CD4-positive, alpha-beta T cell treated with Interleukin-1 beta for 1 hour (primary cell): ENCODE measurements around the gene KLK3.
"Not testable (repeated sequence)": the region's sequence is repeated elsewhere in the genome, so short reads cannot be mapped to it uniquely, and the experiment has no call there.

Source experiments
- DNase-seq, 2 donors: peaks; one replicate each; pipeline ENCODE4 v3.0.0-alpha.2; 2020 to 2022

KLK3 gene

DNA sequence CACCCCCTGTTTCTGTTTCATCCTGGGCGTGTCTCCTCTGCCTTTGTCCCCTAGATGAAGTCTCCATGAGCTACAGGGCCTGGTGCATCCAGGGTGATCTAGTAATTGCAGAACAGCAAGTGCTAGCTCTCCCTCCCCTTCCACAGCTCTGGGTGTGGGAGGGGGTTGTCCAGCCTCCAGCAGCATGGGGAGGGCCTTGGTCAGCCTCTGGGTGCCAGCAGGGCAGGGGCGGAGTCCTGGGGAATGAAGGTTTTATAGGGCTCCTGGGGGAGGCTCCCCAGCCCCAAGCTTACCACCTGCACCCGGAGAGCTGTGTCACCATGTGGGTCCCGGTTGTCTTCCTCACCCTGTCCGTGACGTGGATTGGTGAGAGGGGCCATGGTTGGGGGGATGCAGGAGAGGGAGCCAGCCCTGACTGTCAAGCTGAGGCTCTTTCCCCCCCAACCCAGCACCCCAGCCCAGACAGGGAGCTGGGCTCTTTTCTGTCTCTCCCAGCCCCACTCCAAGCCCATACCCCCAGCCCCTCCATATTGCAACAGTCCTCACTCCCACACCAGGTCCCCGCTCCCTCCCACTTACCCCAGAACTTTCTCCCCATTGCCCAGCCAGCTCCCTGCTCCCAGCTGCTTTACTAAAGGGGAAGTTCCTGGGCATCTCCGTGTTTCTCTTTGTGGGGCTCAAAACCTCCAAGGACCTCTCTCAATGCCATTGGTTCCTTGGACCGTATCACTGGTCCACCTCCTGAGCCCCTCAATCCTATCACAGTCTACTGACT is at the start of gene KLK3:
KLK3 (plus strand) TSS at position 280 of the 775 bp plus-strand sequence; CDS start at position 321, 41 bp downstream.
- DNase-seq, result no peak

DNA sequence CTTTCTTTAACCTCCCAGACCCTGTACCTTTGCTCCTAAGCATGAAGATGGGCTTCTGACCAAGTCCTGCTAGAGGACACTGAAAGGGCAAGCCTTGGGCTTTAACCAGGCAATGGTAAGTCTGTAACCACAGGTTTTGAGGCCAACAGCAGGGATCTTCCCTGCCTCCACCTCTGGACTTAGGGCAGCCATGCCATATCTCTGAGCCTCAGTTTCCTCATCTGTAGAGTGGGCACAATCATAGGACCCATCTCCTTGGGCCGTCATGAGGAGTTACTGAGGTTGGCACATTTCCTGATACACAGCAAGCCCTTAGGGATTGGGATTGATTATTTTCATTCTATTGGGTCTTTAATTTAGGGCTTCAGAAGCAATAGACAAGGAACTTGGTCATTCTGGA is 45.9 kb upstream of the KLK3 start:
- DNase-seq, result no peak

DNA sequence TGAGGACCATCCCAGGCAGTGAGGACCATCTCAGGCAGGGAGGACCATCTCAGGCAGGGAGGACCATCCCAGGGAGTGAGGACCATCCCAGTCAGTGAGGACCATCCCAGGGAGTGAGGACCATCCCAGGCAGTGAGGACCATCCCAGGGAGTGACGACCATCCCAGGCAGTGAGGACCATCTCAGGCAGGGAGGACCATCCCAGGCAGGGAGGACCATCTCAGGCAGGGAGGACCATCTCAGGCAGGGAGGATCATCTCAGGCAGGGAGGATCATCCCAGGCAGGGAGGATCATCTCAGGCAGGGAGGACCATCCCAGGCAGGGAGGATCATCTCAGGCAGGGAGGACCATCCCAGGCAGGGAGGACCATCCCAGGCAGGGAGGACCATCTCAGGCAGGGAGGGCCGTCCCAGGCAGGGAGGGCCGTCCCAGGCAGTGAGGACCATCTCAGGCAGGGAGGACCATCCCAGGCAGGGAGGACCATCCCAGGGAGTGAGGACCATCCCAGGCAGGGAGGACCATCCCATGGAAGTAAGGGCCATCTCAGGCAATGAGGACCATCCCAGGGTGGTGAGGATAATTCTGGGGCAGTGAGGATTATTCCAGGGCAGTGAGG is 43.0 kb upstream of the KLK3 start:
- not testable (repeated sequence) for DNase-seq

DNA sequence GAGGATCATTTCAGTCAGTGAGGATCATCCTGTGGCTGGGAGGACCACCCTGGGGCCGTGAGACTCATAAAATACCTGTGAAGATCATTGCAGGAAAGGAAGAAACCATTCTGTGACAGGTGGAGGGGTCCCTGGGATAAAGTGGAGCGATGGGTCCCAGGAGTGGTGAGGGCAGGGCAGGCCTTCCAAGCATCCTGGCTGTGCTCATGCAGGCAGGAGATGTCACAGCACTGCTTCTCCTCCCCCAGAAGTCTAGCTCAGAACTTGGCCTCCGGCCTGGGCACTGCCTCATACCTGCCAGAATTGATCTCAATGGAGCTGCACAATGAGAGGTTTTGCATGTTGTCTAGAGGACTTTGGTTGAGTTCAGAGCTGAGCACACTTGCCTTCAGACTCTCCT is 42.2 kb upstream of the KLK3 start:
- no peak for DNase-seq

DNA sequence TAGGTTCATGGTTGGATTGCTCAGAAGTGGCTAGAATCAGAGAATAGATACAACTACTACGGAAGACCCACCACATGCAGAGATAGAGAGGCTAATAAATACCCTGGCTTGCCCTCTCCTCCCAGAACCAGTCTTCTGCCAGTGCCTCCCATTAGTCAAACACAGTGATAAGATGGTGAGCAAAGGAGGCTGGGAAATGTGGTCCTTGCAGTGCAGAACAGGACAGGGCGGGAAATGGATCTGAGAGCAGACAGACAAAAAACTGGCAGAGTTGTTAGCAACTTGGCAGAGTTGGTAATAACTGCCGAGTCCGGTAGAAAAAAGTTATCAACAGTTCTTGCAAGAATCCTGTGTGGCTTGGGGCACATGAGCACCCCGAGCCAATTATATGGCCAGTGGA is 39.8 kb upstream of the KLK3 start:
- DNase-seq, result no peak

DNA sequence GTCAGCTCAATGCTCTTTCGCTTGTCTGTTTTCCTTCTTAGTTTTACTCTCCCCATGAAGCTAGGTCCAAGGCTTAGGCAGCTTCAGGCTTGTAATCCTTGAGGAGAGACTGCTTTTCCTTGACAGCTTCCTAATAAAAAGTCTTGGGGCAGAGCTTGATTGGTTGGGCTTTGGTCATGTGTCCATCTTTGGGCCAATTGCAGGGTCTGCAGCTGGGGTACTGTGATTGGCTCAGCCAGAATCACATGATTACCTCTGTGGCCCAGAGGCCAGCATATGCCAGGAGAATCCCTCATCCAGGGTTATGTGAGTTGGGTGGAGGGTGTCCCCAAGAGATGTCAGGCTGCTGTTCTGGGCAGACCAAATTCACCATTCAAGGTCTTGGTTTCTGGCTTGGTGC is 39.3 kb upstream of the KLK3 start:
- no peak for DNase-seq

DNA sequence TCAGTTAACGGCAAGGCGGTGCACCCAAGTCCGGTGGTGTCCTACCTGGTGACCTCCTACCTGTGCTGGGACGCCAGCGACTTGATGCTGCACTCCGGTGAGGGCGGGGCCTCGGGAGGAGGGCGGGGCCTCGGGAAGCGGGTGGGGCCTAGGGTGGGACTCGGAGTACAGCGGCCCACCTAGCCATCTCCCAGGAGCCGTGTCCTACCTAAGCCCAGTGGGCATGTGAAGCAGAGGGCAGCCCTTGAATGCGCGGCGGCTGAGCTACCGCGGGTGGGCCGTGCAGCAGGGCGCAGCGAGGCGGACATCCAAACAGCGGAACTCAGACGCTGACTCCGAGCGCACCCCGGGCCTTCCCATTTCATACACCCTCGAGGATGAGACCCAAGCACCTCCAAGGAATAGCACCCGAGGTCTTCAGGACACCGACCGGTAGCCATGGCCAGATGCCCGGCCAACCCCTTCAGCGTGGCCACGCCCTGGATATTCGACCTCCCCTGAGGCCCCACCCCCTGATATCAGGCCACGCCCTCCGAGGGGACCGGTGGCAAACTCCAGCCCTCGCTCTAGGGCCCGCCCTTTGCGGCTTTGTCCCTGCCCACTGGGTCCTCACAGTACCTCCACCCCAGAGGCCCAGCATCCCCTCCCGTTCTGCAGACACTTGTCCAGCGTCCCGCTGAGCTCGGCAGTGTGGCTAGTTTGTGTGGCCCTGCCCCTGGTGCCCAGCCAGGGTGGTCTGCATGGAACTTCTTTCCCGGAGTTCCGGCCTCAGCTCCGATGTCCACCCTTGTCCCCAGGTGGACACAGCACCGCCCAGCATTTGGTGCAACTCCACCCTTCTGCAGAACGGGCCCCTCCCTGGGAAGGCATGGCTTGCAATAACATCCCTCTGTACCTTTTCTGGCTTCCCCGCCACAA is 36.5 kb upstream of the KLK3 start:
- DNase-seq, result peak; percentile 39 to 52

DNA sequence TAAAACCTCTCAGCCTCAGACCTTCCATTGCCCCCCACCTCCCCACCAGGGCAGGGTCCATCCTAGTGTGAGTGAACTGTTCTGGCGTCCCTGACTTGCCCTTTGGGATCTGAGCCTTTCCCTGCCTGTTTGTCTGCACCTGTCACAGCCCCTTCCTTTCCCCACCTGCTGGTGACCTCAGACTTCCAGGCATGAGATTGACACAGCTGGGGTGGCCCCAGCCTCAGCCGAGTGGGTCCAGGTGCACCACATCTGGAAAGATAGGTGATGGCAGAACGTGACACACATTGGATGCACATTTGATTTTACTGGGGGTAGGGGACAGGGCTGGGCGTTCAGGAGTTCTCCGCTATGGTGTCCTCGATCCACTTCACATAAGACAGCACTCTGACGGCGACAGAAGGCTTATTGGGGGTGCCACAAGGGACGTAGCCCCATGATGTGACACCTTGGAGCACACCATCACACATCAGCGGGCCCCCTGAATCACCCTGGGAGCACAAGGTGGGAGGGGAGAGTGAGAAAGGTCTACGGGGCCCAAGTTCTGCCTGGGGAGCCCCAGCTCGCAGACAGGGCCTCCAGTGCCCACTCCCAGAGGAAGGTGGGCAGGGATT is 35.7 kb upstream of the KLK3 start:
- no peak for DNase-seq

DNA sequence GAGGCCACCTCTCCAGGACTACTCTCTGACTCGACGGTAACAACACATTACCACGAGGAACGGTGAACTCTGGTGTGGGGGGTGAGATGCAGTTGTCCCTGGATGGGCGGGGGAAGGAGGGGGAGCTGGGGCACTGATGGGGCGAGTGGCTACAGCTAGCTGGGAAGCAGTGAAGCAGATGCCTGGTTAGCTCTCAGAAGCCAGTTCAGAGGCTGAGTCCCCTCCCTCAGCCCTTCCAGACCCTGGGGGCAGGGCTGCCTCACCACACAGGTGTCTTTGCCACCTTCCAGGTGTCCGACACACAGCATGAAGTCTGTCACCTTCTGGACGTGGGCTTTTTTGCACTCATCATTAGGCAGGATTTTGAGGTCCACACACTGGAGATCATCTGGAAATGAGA is 35.1 kb upstream of the KLK3 start:
- DNase-seq, result no peak

DNA sequence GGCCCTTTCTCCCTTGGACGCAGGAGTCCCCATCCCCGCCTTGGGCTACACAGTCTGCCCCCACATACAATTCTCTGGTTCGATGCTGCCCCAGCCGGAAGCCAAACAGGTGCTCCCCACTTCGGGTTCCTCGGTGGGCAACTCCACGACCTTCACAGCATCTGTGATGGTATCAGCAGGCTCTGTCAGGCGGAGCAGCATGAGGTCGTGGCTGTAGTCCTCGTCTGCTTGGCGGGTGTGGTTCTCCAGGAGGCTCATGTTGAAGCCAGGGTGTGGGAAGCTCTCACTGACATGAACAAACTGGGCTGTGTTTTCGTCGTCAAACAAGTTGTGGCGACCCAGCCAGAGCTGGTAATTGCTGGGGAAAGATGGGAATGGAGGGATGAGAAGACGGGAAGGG is 34.6 kb upstream of the KLK3 start:
- DNase-seq, result no peak

DNA sequence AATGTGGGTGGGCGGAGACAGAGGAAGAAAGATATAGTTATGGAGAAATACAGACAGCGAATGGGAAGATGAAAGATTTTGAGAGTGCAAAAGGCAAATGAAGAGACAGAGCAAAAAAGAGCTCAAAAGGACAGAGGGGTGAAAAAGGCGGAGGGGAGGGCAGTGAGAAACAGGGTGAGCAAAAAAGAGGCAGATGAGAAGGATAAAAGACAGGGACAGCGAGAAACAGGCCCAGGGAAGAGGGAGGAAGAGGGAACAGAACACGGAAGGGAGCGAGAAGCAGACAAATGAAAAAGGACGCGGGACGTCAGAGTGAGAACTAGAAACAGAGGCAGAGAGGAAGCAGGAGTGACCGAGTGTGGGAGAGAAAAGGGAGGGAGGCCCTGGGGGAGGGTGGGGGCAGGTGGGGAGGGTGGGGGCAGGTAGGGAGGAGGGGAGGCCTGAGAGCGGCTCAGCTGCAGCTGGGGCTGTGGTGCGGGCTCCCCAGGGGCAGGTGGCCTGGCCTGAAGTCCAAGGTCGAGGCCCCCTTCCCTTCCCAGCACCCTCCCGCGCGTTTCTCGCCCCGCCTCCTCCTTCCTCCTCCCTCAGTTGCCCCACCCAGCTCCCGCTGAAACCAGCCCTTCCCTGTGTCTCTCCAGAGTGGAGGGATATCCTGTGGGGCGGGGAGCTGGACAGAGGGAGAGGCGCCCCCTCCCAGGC is 34.0 kb upstream of the KLK3 start:
- DNase-seq, result no peak

DNA sequence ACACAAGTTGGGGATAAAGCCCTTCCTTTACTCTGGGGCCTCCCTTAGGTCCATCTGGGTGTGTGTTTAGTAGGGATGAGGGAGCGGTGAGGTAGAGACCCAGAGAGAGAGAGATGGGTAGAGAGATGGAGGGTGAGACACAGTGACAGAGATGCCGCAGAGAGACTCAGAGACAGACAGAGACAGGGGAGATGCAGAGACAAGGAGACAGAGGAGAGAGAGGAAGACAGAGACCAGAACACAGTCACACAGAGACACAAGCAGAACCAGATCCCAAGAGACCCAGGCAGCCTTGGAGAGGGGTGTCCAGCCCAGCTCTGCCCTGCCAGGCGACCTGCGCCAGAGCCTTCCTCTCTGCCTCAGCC is 33.5 kb upstream of the KLK3 start:
- no peak for DNase-seq

DNA sequence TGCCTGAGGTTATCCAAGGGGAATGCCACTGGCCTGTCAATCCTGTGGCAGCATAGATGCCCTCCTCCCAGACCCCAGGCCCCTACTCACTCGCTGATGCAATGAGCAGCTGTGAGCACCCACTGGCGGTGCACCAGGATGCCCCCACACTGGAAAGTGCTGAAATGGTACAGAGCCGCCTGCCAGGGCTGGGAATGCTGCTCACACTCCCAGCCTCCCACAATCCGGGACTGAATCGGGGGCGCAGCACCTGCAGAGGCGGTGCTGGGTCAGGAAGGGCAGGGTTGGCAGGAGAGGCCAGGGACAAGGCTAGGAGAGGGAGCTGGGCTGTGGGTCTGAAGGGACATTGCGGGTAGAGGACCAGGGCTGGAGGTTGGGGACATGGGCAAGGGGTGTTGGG is 33.1 kb upstream of the KLK3 start:
- DNase-seq, result no peak

DNA sequence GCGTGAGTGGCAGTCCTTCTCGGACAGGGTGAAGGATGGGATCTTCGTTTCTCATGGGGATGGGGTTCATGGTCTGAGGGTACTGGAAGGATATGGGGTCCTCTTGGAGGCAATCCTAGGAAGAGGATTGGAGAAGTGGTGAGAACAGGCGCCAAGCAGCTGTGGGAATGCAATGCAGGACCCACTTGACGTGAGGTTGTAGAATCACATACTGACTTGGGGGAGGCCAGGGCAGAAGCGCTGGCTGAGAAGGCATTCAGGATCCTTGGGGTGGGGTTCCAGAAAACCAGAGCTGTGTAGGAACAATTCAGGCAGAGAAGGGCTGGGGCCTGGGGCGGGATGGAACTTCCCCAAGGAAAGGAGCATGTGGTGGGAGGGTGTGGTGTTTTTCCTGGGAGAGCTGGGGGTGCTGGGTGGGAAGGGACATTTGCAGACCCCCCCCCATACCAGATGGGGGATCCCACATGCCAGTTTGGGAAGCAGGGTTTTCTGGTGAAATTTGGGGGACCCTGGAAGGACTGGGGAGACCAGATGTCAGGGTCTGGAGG is 32.0 kb upstream of the KLK3 start:
- DNase-seq, result no peak

DNA sequence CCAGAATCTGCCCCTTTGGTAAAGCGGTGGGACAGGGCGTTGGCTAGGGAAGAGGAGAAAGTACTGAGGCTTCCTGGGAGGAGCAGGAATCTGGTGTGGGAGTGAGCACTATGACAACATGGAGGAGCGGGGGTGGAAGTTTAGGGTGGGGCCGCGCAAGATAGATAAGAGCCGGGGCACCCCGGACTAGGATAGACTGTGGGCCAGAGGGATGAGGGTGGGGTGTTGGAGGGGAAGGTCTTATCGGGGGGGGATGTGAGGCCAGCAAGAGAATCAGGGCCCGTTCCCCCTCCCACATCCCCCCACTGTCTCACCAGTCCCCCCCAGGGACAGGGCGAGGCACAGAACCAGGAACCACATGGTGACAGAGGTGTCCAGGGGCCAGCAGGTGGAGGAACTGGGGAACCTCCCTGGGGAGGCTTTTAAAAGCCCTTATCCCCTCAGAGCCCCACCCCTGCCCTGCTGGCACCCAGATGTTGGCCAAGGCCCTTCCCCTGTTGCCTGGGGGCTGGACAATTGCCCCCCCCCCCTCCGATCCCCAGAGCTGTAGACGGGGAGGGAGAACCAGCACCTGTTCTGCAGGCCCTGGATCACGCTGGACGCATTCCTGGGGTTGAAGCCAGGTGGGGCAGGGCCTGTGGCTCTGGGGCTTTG is 31.2 kb upstream of the KLK3 start, which contains the start of gene KLK1:
KLK1 (minus strand) TSS at position 399 of the 654 bp plus-strand sequence; CDS start at position 360, 39 bp downstream.
- DNase-seq, result no peak

DNA sequence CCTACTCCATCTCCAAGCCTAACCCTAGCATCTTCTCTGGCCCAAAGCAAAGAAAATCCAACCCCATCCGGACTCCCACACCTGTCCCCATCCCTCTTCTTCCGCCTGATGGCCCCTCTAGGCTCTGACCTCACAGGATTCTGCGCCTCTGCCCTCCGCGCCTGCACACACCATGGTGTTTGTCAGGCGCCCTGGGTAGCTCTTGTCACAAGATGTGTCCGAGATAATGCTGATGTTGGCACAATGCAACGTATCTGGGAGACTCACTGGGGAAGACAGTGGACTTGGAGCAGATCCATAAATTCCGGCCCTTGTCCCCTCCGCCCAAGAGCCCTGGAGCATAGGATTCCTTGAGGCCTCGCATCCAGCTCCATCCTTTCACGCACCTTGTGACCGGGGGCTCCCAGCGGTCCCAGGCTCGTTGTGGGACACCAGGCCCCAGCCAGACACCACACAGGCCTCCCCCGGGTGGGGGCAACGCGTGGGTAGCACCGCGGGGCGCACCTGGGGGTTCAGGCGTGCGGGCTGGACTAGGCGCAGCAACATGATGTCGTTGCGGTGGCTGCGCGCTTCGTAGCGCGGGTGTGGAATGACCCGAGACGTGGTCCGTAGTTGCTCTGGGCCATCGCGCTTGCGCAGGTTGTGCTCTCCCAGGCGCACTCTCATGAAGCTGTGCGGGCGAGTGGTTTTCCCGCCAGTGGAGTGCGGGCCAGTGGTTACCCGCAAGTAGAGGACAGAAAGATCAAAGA is 28.0 kb upstream of the KLK3 start:
- DNase-seq, result no peak

DNA sequence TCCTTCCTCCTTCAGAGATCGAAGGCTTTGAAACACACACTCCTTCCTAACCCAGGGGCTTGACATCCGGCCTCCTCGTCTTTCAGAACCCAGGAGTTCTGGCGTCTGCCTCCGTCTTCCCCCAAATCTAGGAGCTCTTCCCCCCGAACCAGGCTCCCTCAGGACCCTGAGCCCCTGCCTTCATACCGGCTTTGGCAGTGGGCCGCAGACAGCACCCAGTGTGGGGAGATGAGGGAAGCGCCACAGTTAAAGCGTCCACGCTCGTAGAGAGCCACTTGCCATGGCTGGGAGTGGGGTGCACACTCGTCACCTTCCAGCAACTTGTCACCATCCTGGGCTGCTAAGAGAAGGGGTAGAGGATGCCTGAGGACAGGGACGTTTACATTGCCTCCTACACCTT is 27.2 kb upstream of the KLK3 start:
- no peak for DNase-seq

DNA sequence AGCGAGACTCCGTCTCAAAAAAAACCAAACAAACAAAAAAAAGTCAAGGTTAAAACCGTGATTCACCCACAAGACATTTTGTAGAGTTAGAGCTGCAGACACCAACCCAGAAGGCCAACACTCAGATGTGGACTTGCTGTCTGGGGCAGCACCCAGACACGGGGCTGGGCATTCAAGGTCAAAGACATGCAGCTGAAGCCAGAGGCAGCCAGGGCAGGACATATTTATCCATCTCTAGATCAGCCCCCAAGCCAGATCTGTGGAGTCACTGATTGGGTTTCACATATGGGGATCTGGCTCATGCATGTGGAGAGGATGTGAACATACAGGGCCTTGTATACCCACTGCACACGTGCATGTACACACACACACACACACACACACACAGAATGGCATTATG is 24.9 kb upstream of the KLK3 start:
- DNase-seq, result no peak

DNA sequence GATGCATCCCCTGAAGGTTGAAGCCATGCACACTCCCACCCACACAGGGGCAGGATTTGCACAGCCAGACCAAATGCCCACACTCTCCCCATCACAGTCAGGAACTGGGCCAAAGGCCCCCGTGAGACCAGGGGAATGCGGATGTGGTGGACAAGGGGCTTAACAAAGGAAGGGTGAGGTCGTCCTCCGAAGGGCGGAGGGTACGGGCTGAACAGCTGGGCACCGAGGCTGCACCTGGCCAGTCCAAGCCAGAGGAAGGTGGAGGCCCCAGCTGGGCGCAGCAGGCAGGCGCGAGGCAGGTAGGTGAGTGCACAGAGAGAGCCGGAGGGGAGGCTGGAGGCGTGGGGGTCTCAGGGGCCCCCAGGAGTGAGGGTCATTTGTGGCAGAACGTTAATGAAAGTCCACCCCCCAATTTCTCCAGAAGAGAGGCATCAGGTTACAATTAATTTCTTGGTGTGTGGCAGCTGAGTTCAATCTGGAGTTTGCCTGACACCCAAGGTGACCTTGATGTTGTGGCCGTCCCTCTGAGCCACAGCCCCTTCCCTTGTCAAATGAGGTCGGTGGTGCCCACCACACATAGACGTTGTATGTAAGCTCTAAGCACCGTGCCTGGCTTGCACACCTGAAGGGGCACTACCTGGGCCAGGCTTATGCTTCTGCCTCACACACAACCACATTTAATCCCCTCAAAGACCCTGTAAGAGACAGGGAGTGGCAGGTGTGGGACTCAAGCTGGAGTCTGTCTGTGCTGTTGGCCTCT is 24.3 kb upstream of the KLK3 start:
- DNase-seq, result no peak

DNA sequence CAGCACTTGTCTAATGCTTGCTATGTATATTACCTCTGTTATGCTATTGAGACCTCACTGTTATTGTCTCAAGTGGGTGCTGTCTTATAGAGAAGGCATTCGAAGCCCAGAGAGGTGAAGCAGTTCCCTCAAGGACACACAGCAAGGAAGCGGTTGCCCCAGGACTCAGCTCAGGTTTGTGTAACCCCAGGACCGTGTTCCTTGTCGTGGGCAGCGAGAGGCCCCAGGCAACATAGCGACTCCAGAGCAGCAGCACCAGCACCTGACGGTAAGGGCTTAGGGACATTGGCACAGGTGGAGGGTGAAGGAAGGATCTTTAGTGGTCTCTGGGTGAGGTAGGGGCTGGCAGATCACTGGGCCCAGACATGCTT is 23.7 kb upstream of the KLK3 start:
- no peak for DNase-seq
